Osteocyte (in vitro differentiated cells): ENCODE results near the gene PMFBP1. TPM values are rescaled to one million over a fixed set of nuclear protein-coding genes. Genes with fewer than 3 reads are reported as not detected.

Source experiments
- DNase-seq: peaks from one replicate; pipeline ENCODE4 v3.0.0; 2021; ENCODE audit warnings: mixed read lengths; ENCODE audit not compliant: unreplicated experiment; ENCODE audit errors: extremely low spot score
- H3K27ac Mint-ChIP-seq: one replicate; pipeline ENCODE4 v1.8.0; 2021; ENCODE audit warnings: mild to moderate bottlenecking, mixed read lengths; ENCODE audit not compliant: unreplicated experiment
- H3K27me3 Mint-ChIP-seq: one replicate; pipeline ENCODE4 v1.8.0; 2021; ENCODE audit warnings: mixed read lengths; ENCODE audit not compliant: unreplicated experiment
- H3K36me3 Mint-ChIP-seq: one replicate; pipeline ENCODE4 v1.8.0; 2021; ENCODE audit warnings: mixed read lengths; ENCODE audit not compliant: unreplicated experiment
- H3K4me1 Mint-ChIP-seq: one replicate; pipeline ENCODE4 v1.8.0; 2021; ENCODE audit warnings: mixed read lengths; ENCODE audit not compliant: unreplicated experiment
- H3K4me3 Mint-ChIP-seq: one replicate; pipeline ENCODE4 v1.8.0; 2021; ENCODE audit warnings: mild to moderate bottlenecking, moderate library complexity, mixed read lengths; ENCODE audit not compliant: unreplicated experiment
- H3K9me3 Mint-ChIP-seq: one replicate; pipeline ENCODE4 v1.8.0; 2021; ENCODE audit warnings: mixed read lengths; ENCODE audit not compliant: unreplicated experiment
- total RNA-seq: library from RNA; stranded (reverse); gene quantifications from 2 replicates; pipeline ENCODE4 v1.2.1, GENCODE V29; 2021
- TF ChIP-seq, protein P1 (sequence below): fragments of 200-600 bp; sonication (generic); IDR thresholded peaks from 2 replicates; pipeline ENCODE4 v1.5.0; 2021; ENCODE audit warnings: antibody characterized with exemption, mild to moderate bottlenecking, moderate library complexity

Gene PMFBP1
- total RNA-seq, 1 donor from 2014 or later, result 2.8 TPM

- H3K4me3 Mint-ChIP-seq, result no peak overlapping the region
- peak; percentile 88 for DNase-seq
- no peak overlapping the region for H3K27ac Mint-ChIP-seq
- TF ChIP-seq, protein P1, sequence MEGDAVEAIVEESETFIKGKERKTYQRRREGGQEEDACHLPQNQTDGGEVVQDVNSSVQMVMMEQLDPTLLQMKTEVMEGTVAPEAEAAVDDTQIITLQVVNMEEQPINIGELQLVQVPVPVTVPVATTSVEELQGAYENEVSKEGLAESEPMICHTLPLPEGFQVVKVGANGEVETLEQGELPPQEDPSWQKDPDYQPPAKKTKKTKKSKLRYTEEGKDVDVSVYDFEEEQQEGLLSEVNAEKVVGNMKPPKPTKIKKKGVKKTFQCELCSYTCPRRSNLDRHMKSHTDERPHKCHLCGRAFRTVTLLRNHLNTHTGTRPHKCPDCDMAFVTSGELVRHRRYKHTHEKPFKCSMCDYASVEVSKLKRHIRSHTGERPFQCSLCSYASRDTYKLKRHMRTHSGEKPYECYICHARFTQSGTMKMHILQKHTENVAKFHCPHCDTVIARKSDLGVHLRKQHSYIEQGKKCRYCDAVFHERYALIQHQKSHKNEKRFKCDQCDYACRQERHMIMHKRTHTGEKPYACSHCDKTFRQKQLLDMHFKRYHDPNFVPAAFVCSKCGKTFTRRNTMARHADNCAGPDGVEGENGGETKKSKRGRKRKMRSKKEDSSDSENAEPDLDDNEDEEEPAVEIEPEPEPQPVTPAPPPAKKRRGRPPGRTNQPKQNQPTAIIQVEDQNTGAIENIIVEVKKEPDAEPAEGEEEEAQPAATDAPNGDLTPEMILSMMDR, result peak; percentile 85
- peaks cover 4% of the 10 kb centered on the region for H3K4me1 Mint-ChIP-seq
- H3K36me3 Mint-ChIP-seq, result peaks cover 3% of the 10 kb centered on the region
- no peaks in the 10 kb centered on the region for H3K9me3 Mint-ChIP-seq
- no peaks in the 10 kb centered on the region for H3K27me3 Mint-ChIP-seq
Measured at GRCh38 chr16:72124761-72125634, 47.0 kb downstream of the PMFBP1 start.

- H3K27ac Mint-ChIP-seq, result no peak overlapping the region
- DNase-seq, result peak; percentile 54
- TF ChIP-seq, protein P1, result no peak
- no peaks in the 10 kb centered on the region for H3K9me3 Mint-ChIP-seq
- H3K4me3 Mint-ChIP-seq, result no peak overlapping the region
- no peaks in the 10 kb centered on the region for H3K27me3 Mint-ChIP-seq
- H3K36me3 Mint-ChIP-seq, result peaks cover 3% of the 10 kb centered on the region
- peaks cover 4% of the 10 kb centered on the region for H3K4me1 Mint-ChIP-seq
Measured at GRCh38 chr16:72124148-72124547, 47.8 kb downstream of the PMFBP1 start.

- H3K36me3 Mint-ChIP-seq, result no peaks in the 10 kb centered on the region
- no peak overlapping the region for H3K4me3 Mint-ChIP-seq
- DNase-seq, result peak; percentile 57
- no peak overlapping the region for H3K27ac Mint-ChIP-seq
- peaks cover 4% of the 10 kb centered on the region for H3K4me1 Mint-ChIP-seq
- no peaks in the 10 kb centered on the region for H3K27me3 Mint-ChIP-seq
- no peaks in the 10 kb centered on the region for H3K9me3 Mint-ChIP-seq
- TF ChIP-seq, protein P1, result no peak
Measured at GRCh38 chr16:72123426-72123825, 48.5 kb downstream of the PMFBP1 start.

- Mint-ChIP-seq H3K27ac (no peak overlapping the region), H3K36me3 (no peaks in the 10 kb centered on the region), H3K27me3 (no peaks in the 10 kb centered on the region), H3K9me3 (no peaks in the 10 kb centered on the region), H3K4me3 (no peak overlapping the region), H3K4me1 (peaks cover 4% of the 10 kb centered on the region)
- peak; percentile 67 for DNase-seq
- TF ChIP-seq, protein P1, result no peak
Measured at GRCh38 chr16:72122916-72123315, 49.0 kb downstream of the PMFBP1 start.

- Mint-ChIP-seq H3K9me3 (no peaks in the 10 kb centered on the region), H3K27ac (no peak overlapping the region), H3K27me3 (no peaks in the 10 kb centered on the region), H3K36me3 (no peaks in the 10 kb centered on the region), H3K4me3 (no peak overlapping the region), H3K4me1 (peaks cover 4% of the 10 kb centered on the region)
- TF ChIP-seq, protein P1, result no peak
- no peak for DNase-seq
Measured at GRCh38 chr16:72122308-72122707, 49.6 kb downstream of the PMFBP1 start.
